ENCODE results near the gene ZBTB11.

- TF ChIP-seq CTCF (IDR thresholded peaks at IDR 0.05) = no peak
- no peak for TF ChIP-seq EZH2 (IDR thresholded peaks at IDR 0.05)
Observed at GRCh38 chr3:101643009-101643844, 33.7 kb downstream of the ZBTB11 start.

Measured in neural progenitor cell (in vitro differentiated cells).